ENCODE data around the gene KCNK1.

DNA sequence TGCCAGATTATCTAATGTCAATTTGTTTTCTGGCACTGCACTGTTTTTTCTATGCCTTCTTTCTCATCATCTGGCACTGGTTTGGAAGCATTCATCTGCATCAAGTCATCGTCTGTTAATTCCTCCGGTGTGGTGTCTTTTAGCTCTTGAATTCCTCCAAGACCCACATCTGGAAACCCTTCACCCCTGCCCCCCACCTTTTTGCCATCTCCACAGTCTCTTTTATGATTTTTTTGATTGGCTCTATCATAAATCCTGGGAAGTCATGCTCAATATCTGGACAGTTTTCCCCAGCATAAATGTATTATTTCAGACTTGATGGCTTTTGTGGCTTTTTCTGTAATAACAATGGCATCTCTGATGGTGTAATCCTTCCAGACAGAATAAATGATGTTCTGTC, 10.4 kb upstream of the KCNK1 start:
- no peak for TF ChIP-seq CTCF (IDR thresholded peaks at IDR 0.05)
- TF ChIP-seq POLR2A (IDR thresholded peaks at IDR 0.05): no peak
- no peak for TF ChIP-seq POLR2AphosphoS5 (IDR thresholded peaks at IDR 0.05)
